SK-N-SH (cell line): Measurements from ENCODE around the gene TARBP1. TPM values are rescaled to one million over a fixed set of nuclear protein-coding genes. Genes with fewer than 3 reads are reported as not detected.
A peak's percentile ranks its signal among the peaks of the same experiment; 100 is the strongest.

Experiments
- CTCF ChIA-PET: fragments of 300-600, 350-600 bp; formaldehyde crosslinking; extraction: SDS; loops from one replicate; lab custom pipeline; 2021; lab: Yijun Ruan, JAX
- POLR2A ChIA-PET: fragments of 350-600 bp; sonication (Branson Sonifier 250); formaldehyde crosslinking; extraction: SDS; loops from one replicate; lab custom pipeline; 2020; ENCODE audit warnings: antibody characterized with exemption, inconsistent platforms; lab: Yijun Ruan, JAX
- DNase-seq: peaks from one replicate; pipeline ENCODE4 v3.0.0; 2012
- H2AFZ ChIP-seq: fragments of 200-600 bp; sonication (generic); 2 replicates; pipeline ENCODE4 v1.8.1; 2016; ENCODE audit warnings: antibody characterized with exemption, mild to moderate bottlenecking, low read depth
- H3F3A ChIP-seq: fragments of 200-600 bp; sonication (generic); replicated peaks from 2 replicates; pipeline ENCODE3; 2016; ENCODE audit warnings: antibody characterized with exemption, mild to moderate bottlenecking; ENCODE audit not compliant: insufficient read depth
- H3K27ac ChIP-seq, 2 experiments: fragments of 200-500 bp in 1 of 2; fragments of 200-600 bp in 1 of 2; sonication (Bioruptor generic) in 1 of 2; sonication (generic), shearing (Covaris generic) in 1 of 2; 2 replicates each; pipeline versions ENCODE4 v1.5.1 to v1.6.1; 2014 to 2016; ENCODE audit warnings: low read depth in 2 of 2, inconsistent platforms in 1 of 2, low read length in 1 of 2, mild to moderate bottlenecking in 1 of 2, mixed read lengths in 1 of 2
- H3K27me3 ChIP-seq: fragments of 200-600 bp; sonication (generic), shearing (Covaris generic); 2 replicates; pipeline ENCODE4 v1.6.1; 2016; ENCODE audit warnings: mixed run types; ENCODE audit not compliant: insufficient read depth
- H3K36me3 ChIP-seq, 2 experiments: fragments of 200-500 bp in 1 of 2; fragments of 200-600 bp in 1 of 2; sonication (Bioruptor generic) in 1 of 2; sonication (generic) in 1 of 2; replicated peaks in 1 of 2; 2 replicates each; pipeline versions ENCODE3 to v1.5.1; 2014 to 2016; ENCODE audit warnings: low read length in 1 of 2, mild to moderate bottlenecking in 1 of 2; ENCODE audit not compliant: insufficient read depth in 2 of 2, control insufficient read depth in 1 of 2
- H3K4me1 ChIP-seq, 2 experiments: fragments of 200-500 bp in 1 of 2; fragments of 200-600 bp in 1 of 2; sonication (Bioruptor generic) in 1 of 2; sonication (generic), shearing (Covaris generic) in 1 of 2; 2 replicates each; pipeline versions ENCODE4 v1.5.1 to v1.6.1; 2014 to 2016; ENCODE audit warnings: low read depth in 1 of 2, low read length in 1 of 2, mixed run types in 1 of 2; ENCODE audit not compliant: insufficient read depth in 2 of 2, control insufficient read depth in 1 of 2
- H3K4me2 ChIP-seq: fragments of 200-600 bp; sonication (generic), shearing (Covaris generic); 2 replicates; pipeline ENCODE4 v1.6.1; 2017; ENCODE audit warnings: mixed run types
- H3K4me3 ChIP-seq, 2 experiments: fragments of 200-500 bp in 1 of 2; fragments of 200-600 bp in 1 of 2; sonication (Bioruptor generic) in 1 of 2; sonication (generic), shearing (Covaris generic) in 1 of 2; 2 replicates each; pipeline versions ENCODE4 v1.5.1 to v1.8.1; 2014 to 2016; ENCODE audit warnings: low read depth in 2 of 2, inconsistent platforms in 1 of 2, low read length in 1 of 2, mild to moderate bottlenecking in 1 of 2, mixed read lengths in 1 of 2, moderate library complexity in 1 of 2
- H3K79me2 ChIP-seq: fragments of 200-600 bp; sonication (generic); 2 replicates; pipeline ENCODE4 v1.8.1; 2017; ENCODE audit warnings: mild to moderate bottlenecking; ENCODE audit not compliant: insufficient read depth
- H3K9ac ChIP-seq: fragments of 200-600 bp; sonication (generic); 2 replicates; pipeline ENCODE4 v1.6.1; 2017; ENCODE audit warnings: mixed run types
- H3K9me2 ChIP-seq: fragments of 200-600 bp; sonication (generic); 2 replicates; pipeline ENCODE4 v1.6.1; 2017; ENCODE audit warnings: mixed run types
- H3K9me3 ChIP-seq: fragments of 200-600 bp; sonication (generic); 2 replicates; pipeline ENCODE4 v1.6.1; 2017; ENCODE audit warnings: mixed run types, mild to moderate bottlenecking, moderate library complexity
- H4K20me1 ChIP-seq: fragments of 200-600 bp; sonication (generic); 2 replicates; pipeline ENCODE4 v1.6.1; 2017; ENCODE audit warnings: mild to moderate bottlenecking, mixed run types; ENCODE audit not compliant: insufficient read depth
- CHD2 ChIP-seq: fragments of 150-350 bp; IDR thresholded peaks from 2 replicates; pipeline ENCODE4 v1.6.1; 2018; ENCODE audit warnings: low read length; ENCODE audit not compliant: partially characterized antibody
- CTCF ChIP-seq: fragments of 200-600 bp; sonication (generic); IDR thresholded peaks from 2 replicates; pipeline ENCODE4 v1.6.1; 2017; ENCODE audit warnings: antibody characterized with exemption, mild to moderate bottlenecking, moderate library complexity
- NRF1 ChIP-seq: IDR thresholded peaks from 2 replicates; pipeline ENCODE4 v1.6.1; 2012; ENCODE audit warnings: low read depth, mild to moderate bottlenecking, low read length
- POLR2AphosphoS5 ChIP-seq: IDR thresholded peaks from 2 replicates; pipeline ENCODE4 v1.6.1; 2012; ENCODE audit warnings: low read depth, low read length
- RCOR1 ChIP-seq: fragments of 150-350 bp; IDR thresholded peaks from 2 replicates; pipeline ENCODE4 v1.6.1; 2017; ENCODE audit warnings: antibody characterized with exemption, low read length
- REST ChIP-seq: IDR thresholded peaks from 2 replicates; pipeline ENCODE4 v1.6.1; 2012; ENCODE audit warnings: mild to moderate bottlenecking, low read depth, low read length, moderate library complexity
- RFX5 ChIP-seq: IDR thresholded peaks from 2 replicates; pipeline ENCODE4 v1.6.1; 2012; ENCODE audit warnings: mild to moderate bottlenecking, improper control_type of control experiment, low read length
- TAF1 ChIP-seq: IDR thresholded peaks from 2 replicates; pipeline ENCODE4 v1.6.1; 2012; ENCODE audit warnings: low read depth, mild to moderate bottlenecking, low read length, moderate library complexity, borderline replicate concordance
- USF1 ChIP-seq: IDR thresholded peaks from 2 replicates; pipeline ENCODE4 v1.4.0; 2012; ENCODE audit warnings: low read depth, borderline replicate concordance
- ZBTB33 ChIP-seq: IDR thresholded peaks from 2 replicates; pipeline ENCODE4 v1.4.0; 2012; ENCODE audit warnings: low read depth, borderline replicate concordance
- WGBS: methylation state at CpG from one replicate; pipeline ENCODE4 v1.1.6; 2017; ENCODE audit warnings: low lambda C conversion rate; 5-methylcytosine and 5-hydroxymethylcytosine counted together
- polyA plus RNA-seq, 3 experiments: library from polyadenylated mRNA; depleted of rRNA; stranded (reverse); fragments of >200 nt; gene quantifications; 2 replicates each; pipeline ENCODE4 v1.2.3, GENCODE V29; 2012
- TF ChIP-seq, protein P1 (sequence below): fragments of 150-350 bp; IDR thresholded peaks from 2 replicates; pipeline ENCODE4 v1.6.1; 2017; ENCODE audit warnings: antibody characterized with exemption, low read length, low read depth, borderline replicate concordance
- TF ChIP-seq, protein P2 (sequence below): fragments of 150-350 bp; IDR thresholded peaks from 2 replicates; pipeline ENCODE4 v1.6.1; 2016; ENCODE audit warnings: mild to moderate bottlenecking, low read depth, low read length

The TARBP1 gene
- polyA plus RNA-seq, 1 of the 3 experiments (the other 2 are of a cell fraction) = 33.0 TPM

GRCh38 chr1:234373064-234373958, 105.7 kb downstream of the TARBP1 start, which contains the start of gene COA6 (continued):
- TF ChIP-seq POLR2AphosphoS5 (peak; percentile 95), NRF1 (no peak), CTCF (no peak), ZBTB33 (peak; percentile 91), TAF1 (no peak; the same call in none of the 2 replicates), USF1 (peak; percentile 65), RCOR1 (no peak)

GRCh38 chr1:234372011-234372757, 106.8 kb downstream of the TARBP1 start:
- WGBS = 25% methylated on average over 9 of the region's 9 CpGs
- Histone ChIP-seq H3K9me3 (no peaks in the 10 kb centered on the region), H3K79me2 (peaks cover 38% of the 10 kb centered on the region), H3F3A (peaks cover 8% of the 10 kb centered on the region), H3K36me3 (peaks cover 6 to 15% of the 10 kb centered on the region in 2 experiments), H3K4me2 (peak overlapping the region; percentile 92), H3K9me2 (no peaks in the 10 kb centered on the region), H3K9ac (peak overlapping the region; percentile 94), H3K27ac (peak overlapping the region; percentile 92 to 99), H3K4me1 (peaks cover 3 to 13% of the 10 kb centered on the region in 2 experiments; a peak in 3 of 4 replicates), H4K20me1 (no peaks in the 10 kb centered on the region), H3K27me3 (no peaks in the 10 kb centered on the region), H2AFZ (peak overlapping the region; percentile 80; the same call in 1 of the 2 replicates), H3K4me3 (peak overlapping the region; percentile 86 to 96)
- ChIA-PET POLR2A (interaction anchor here (1.4 to 2.3 kb wide), 3 partner anchors 15 to 188 kb away, joined by 3 to 11 read pairs (median 8); partner anchors contain the start of gene TARBP1), CTCF (interaction anchor here (0.8 to 1.8 kb wide), 4 partner anchors 36 to 722 kb away, joined by 3 to 8 read pairs (median 3); no protein-coding TSS in a partner anchor)
- no peak for DNase-seq
- TF ChIP-seq RCOR1 (no peak), REST (no peak), ZBTB33 (no peak), CHD2 (no peak), RFX5 (no peak)
- TF ChIP-seq, protein P1, sequence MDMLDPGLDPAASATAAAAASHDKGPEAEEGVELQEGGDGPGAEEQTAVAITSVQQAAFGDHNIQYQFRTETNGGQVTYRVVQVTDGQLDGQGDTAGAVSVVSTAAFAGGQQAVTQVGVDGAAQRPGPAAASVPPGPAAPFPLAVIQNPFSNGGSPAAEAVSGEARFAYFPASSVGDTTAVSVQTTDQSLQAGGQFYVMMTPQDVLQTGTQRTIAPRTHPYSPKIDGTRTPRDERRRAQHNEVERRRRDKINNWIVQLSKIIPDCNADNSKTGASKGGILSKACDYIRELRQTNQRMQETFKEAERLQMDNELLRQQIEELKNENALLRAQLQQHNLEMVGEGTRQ = no peak
- TF ChIP-seq, protein P2, sequence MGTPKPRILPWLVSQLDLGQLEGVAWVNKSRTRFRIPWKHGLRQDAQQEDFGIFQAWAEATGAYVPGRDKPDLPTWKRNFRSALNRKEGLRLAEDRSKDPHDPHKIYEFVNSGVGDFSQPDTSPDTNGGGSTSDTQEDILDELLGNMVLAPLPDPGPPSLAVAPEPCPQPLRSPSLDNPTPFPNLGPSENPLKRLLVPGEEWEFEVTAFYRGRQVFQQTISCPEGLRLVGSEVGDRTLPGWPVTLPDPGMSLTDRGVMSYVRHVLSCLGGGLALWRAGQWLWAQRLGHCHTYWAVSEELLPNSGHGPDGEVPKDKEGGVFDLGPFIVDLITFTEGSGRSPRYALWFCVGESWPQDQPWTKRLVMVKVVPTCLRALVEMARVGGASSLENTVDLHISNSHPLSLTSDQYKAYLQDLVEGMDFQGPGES = no peak
